Liver (tissue), 9 donors: ENCODE results near the gene SLITRK3. TPM values are rescaled to one million over a fixed set of nuclear protein-coding genes. Genes with fewer than 3 reads are reported as not detected.

ENCODE experiments used
- DNase-seq: peaks from one replicate; pipeline ENCODE4 v3.0.0-alpha.2; 2017; ENCODE audit warnings: low spot score
- H3K27ac ChIP-seq, 2 donors: one replicate each; pipeline ENCODE4 v1.7.0; 2013; ENCODE audit warnings: inconsistent platforms in 2 of 2, low read length in 2 of 2, control low read depth in 1 of 2, low read depth in 1 of 2, mild to moderate bottlenecking in 1 of 2
- H3K27me3 ChIP-seq, 4 donors: one replicate each; pipeline versions ENCODE4 v1.6.1 to v1.7.0; 2013; ENCODE audit warnings: low read length in 3 of 4, inconsistent platforms in 1 of 4, mild to moderate bottlenecking in 1 of 4, moderate library complexity in 1 of 4; ENCODE audit not compliant: control insufficient read depth in 4 of 4, insufficient read depth in 4 of 4
- H3K36me3 ChIP-seq, 4 donors: one replicate each; pipeline versions ENCODE4 v1.6.1 to v1.7.0; 2013; ENCODE audit warnings: low read length in 3 of 4, mild to moderate bottlenecking in 3 of 4, low read depth in 1 of 4, moderate library complexity in 1 of 4; ENCODE audit not compliant: control insufficient read depth in 4 of 4, insufficient read depth in 3 of 4
- H3K4me1 ChIP-seq, 4 donors: one replicate each; pipeline versions ENCODE4 v1.6.1 to v1.7.0; 2013; ENCODE audit warnings: low read length in 3 of 4, mild to moderate bottlenecking in 3 of 4, moderate library complexity in 1 of 4; ENCODE audit not compliant: control insufficient read depth in 4 of 4, insufficient read depth in 4 of 4
- H3K4me3 ChIP-seq, 3 donors: one replicate each; pipeline versions ENCODE4 v1.6.1 to v1.7.0; 2013; ENCODE audit warnings: low read length in 3 of 3, control low read depth in 1 of 3, low read depth in 1 of 3, mild to moderate bottlenecking in 1 of 3
- H3K9ac ChIP-seq, 2 donors: one replicate each; pipeline ENCODE4 v1.7.0; 2013; ENCODE audit warnings: low read length in 2 of 2, mild to moderate bottlenecking in 2 of 2, moderate library complexity in 2 of 2, control low read depth in 1 of 2, low read depth in 1 of 2
- H3K9me3 ChIP-seq, 4 donors: one replicate each; pipeline versions ENCODE4 v1.6.1 to v1.7.0; 2013; ENCODE audit warnings: low read length in 3 of 4; ENCODE audit not compliant: control insufficient read depth in 4 of 4
- EGR1 ChIP-seq, 2 donors: IDR thresholded peaks; 2 replicates each; pipeline ENCODE4 v1.6.1; 2016 to 2018; ENCODE audit warnings: antibody characterized with exemption in 2 of 2, low read depth in 2 of 2
- FOXA1 ChIP-seq: IDR thresholded peaks from 2 replicates; pipeline ENCODE4 v1.6.1; 2016; ENCODE audit warnings: antibody characterized with exemption
- FOXA2 ChIP-seq: IDR thresholded peaks from 2 replicates; pipeline ENCODE4 v1.6.1; 2016; ENCODE audit warnings: antibody characterized with exemption
- GABPA ChIP-seq, 2 donors: IDR thresholded peaks in 1 of 2; conservative IDR thresholded peaks in 1 of 2; 2 replicates each; pipeline ENCODE4 v1.6.1; 2016; ENCODE audit warnings: antibody characterized with exemption in 2 of 2, mild to moderate bottlenecking in 1 of 2, moderate library complexity in 1 of 2
- HNF4A ChIP-seq, 2 donors: conservative IDR thresholded peaks; 2 replicates each; pipeline ENCODE4 v1.6.1; 2016; ENCODE audit warnings: antibody characterized with exemption in 2 of 2, mild to moderate bottlenecking in 2 of 2
- HNF4G ChIP-seq: IDR thresholded peaks from 2 replicates; pipeline ENCODE4 v1.6.1; 2016; ENCODE audit warnings: antibody characterized with exemption
- JUND ChIP-seq, 2 donors: IDR thresholded peaks; 2 replicates each; pipeline ENCODE4 v1.6.1; 2016; ENCODE audit warnings: antibody characterized with exemption in 2 of 2
- MAX ChIP-seq: IDR thresholded peaks from 2 replicates; pipeline ENCODE4 v1.6.1; 2016; ENCODE audit warnings: antibody characterized with exemption
- NR2F2 ChIP-seq: IDR thresholded peaks from 2 replicates; pipeline ENCODE4 v1.6.1; 2016; ENCODE audit warnings: antibody characterized with exemption
- RAD21 ChIP-seq, 2 donors: IDR thresholded peaks; 2 replicates each; pipeline ENCODE4 v1.6.1; 2016; ENCODE audit warnings: antibody characterized with exemption in 2 of 2, mild to moderate bottlenecking in 2 of 2
- REST ChIP-seq: IDR thresholded peaks from 2 replicates; pipeline ENCODE4 v1.6.1; 2016; ENCODE audit warnings: antibody characterized with exemption, mild to moderate bottlenecking
- RXRA ChIP-seq, 2 donors: IDR thresholded peaks; 2 replicates each; pipeline ENCODE4 v1.6.1; 2017 to 2018; ENCODE audit warnings: antibody characterized with exemption in 2 of 2, mild to moderate bottlenecking in 1 of 2
- SP1 ChIP-seq: IDR thresholded peaks from 2 replicates; pipeline ENCODE4 v1.6.1; 2018; ENCODE audit warnings: antibody characterized with exemption, mild to moderate bottlenecking
- YY1 ChIP-seq: IDR thresholded peaks from 2 replicates; pipeline ENCODE4 v1.6.1; 2016; ENCODE audit warnings: antibody characterized with exemption, mild to moderate bottlenecking
- ZBTB33 ChIP-seq: IDR thresholded peaks from 2 replicates; pipeline ENCODE4 v1.6.1; 2016; ENCODE audit warnings: antibody characterized with exemption
- WGBS: extraction: QIAGEN DNeasy Blood & Tissue Kit; methylation state at CpG from one replicate; pipeline ENCODE4 v1.1.7; 2013; 5-methylcytosine and 5-hydroxymethylcytosine counted together
- polyA plus RNA-seq, 2 donors: library from polyadenylated mRNA; stranded (reverse) in 1 of 2; unstranded in 1 of 2; fragments of 200-250 nt in 1 of 2; fragments of >200 nt in 1 of 2; fragmentation: Nextera tagmentation in 1 of 2; extraction: Ambion mirVana in 1 of 2; gene quantifications; one replicate each; pipeline versions ENCODE4 v1.2.1 to v1.2.3, GENCODE V29; 2013 to 2015
- total RNA-seq, 2 donors: library from RNA; depleted of rRNA; stranded (reverse); fragments of >200 nt; gene quantifications; one replicate each; pipeline ENCODE4 v1.2.3, GENCODE V29; 2014
- donor health status: healthy.
- donor health status: healthy.
- donor health status: healthy.
- donor health status: healthy.
- donor health status: healthy.

The SLITRK3 gene
- total and polyA plus RNA-seq, 4 donors = 0.05 to 4.2 (median 1.9) TPM

GRCh38 chr3:165201964-165202363 is 5.8 kb upstream of the SLITRK3 start:
- Histone ChIP-seq H3K4me1 (peaks cover 0 to 4% (median 0%) of the 10 kb centered on the region in 4 donors), H3K9ac (no peak overlapping the region), H3K4me3 (no peak overlapping the region), H3K27ac (no peak overlapping the region), H3K27me3 (no peaks in the 10 kb centered on the region), H3K9me3 (no peaks in the 10 kb centered on the region), H3K36me3 (no peaks in the 10 kb centered on the region)
- no peak for DNase-seq
- WGBS = 94% methylated on average over 2 of the region's 2 CpGs
- no peak for TF ChIP-seq ZBTB33
- TF ChIP-seq NR2F2 = no peak
- no peak for TF ChIP-seq HNF4A (conservative IDR thresholded peaks at IDR 0.05)
- no peak for TF ChIP-seq RXRA (IDR thresholded peaks at IDR 0.05)
- TF ChIP-seq EGR1 (IDR thresholded peaks at IDR 0.05; ENCODE audit: low read depth in 2 of 2) = no peak
- TF ChIP-seq FOXA2 = no peak
- no peak for TF ChIP-seq REST
- TF ChIP-seq JUND (IDR thresholded peaks at IDR 0.05) = no peak
- no peak for TF ChIP-seq SP1
- no peak for TF ChIP-seq FOXA1
- TF ChIP-seq HNF4G = no peak
- TF ChIP-seq GABPA (IDR thresholded peaks at IDR 0.05 in 1 of 2, conservative IDR thresholded peaks at IDR 0.05 in 1 of 2) = no peak
- TF ChIP-seq RAD21 (IDR thresholded peaks at IDR 0.05) = no peak
- TF ChIP-seq MAX = no peak

- peaks cover 0 to 4% (median 1%) of the 10 kb centered on the region in 4 donors for H3K27me3 ChIP-seq
- 29% methylated on average over 3 of the region's 3 CpGs for WGBS
- TF ChIP-seq YY1 = no peak
These were observed 1.3 kb upstream of the SLITRK3 start for GRCh38 chr3:165197481-165197800.

More at GRCh38 chr3:165197481-165197800, 1.3 kb upstream of the SLITRK3 start:
- H3K27ac ChIP-seq = peak overlapping the region in 1 of 2 donors; percentile 20
- peaks cover 0 to 24% (median 20%) of the 10 kb centered on the region in 4 donors for H3K4me1 ChIP-seq
- no peaks in the 10 kb centered on the region for H3K36me3 ChIP-seq
- H3K9ac ChIP-seq = no peak overlapping the region
- no peaks in the 10 kb centered on the region for H3K9me3 ChIP-seq
- no peak for DNase-seq
- H3K4me3 ChIP-seq = peak overlapping the region in 2 of 3 donors; percentile 62 to 89
